Coronary artery (tissue), 2 donors: ENCODE data around the gene GAS6.
A peak's percentile ranks its signal among the peaks of the same experiment; 100 is the strongest.

ENCODE experiments used
- DNase-seq: peaks from one replicate; pipeline ENCODE4 v3.0.0-alpha.2; 2017; ENCODE audit warnings: low spot score
- H3K27ac ChIP-seq, 2 donors: fragments of 200-600 bp; sonication (generic); one replicate each; pipeline ENCODE4 v1.5.1; 2016 to 2019
- H3K4me3 ChIP-seq: fragments of 200-600 bp; sonication (generic); 2 replicates; pipeline ENCODE4 v1.5.1; 2016; ENCODE audit warnings: mild to moderate bottlenecking, moderate library complexity
- CTCF ChIP-seq: fragments of 200-600 bp; sonication (generic); IDR thresholded peaks from one replicate; pipeline ENCODE4 v1.5.1; 2019; ENCODE audit warnings: antibody characterized with exemption

The GAS6 gene

GRCh38 chr13:113816254-113816929, 47.5 kb downstream of the GAS6 start:
- DNase-seq = no peak
- peak overlapping the region; percentile 46 to 83 for H3K27ac ChIP-seq
- peak overlapping the region; percentile 40 for H3K4me3 ChIP-seq
- no peak for TF ChIP-seq CTCF

- peak overlapping the region in 1 of 2 donors; percentile 73 for H3K27ac ChIP-seq
- no peak for DNase-seq
- no peak for TF ChIP-seq CTCF
- peak overlapping the region; percentile 40 for H3K4me3 ChIP-seq
These were observed 48.5 kb downstream of the GAS6 start for GRCh38 chr13:113815151-113816058.

- no peak for DNase-seq
- Histone ChIP-seq H3K4me3 (peak overlapping the region; percentile 39), H3K27ac (peak overlapping the region in 1 of 2 donors; percentile 73)
- TF ChIP-seq CTCF = no peak
These were observed 49.4 kb downstream of the GAS6 start for GRCh38 chr13:113814435-113814821.

- Histone ChIP-seq H3K27ac (peak overlapping the region in 1 of 2 donors; percentile 73), H3K4me3 (peak overlapping the region; percentile 39)
- no peak for TF ChIP-seq CTCF
- no peak for DNase-seq
These were observed 50.0 kb downstream of the GAS6 start for GRCh38 chr13:113813749-113814434.

- DNase-seq = no peak
- H3K27ac ChIP-seq = peak overlapping the region in 1 of 2 donors; percentile 73
- no peak for TF ChIP-seq CTCF
- no peak overlapping the region for H3K4me3 ChIP-seq
These were observed 50.7 kb downstream of the GAS6 start for GRCh38 chr13:113813070-113813748.

- Histone ChIP-seq H3K4me3 (no peak overlapping the region), H3K27ac (peak overlapping the region in 1 of 2 donors; percentile 73)
- TF ChIP-seq CTCF = no peak
- no peak for DNase-seq
These were observed 51.5 kb downstream of the GAS6 start for GRCh38 chr13:113812178-113813040.
